ENCODE results near the gene RPRD2. TPM values are rescaled to one million over a fixed set of nuclear protein-coding genes. Genes with fewer than 3 reads are reported as not detected.

The RPRD2 gene
- total and polyA plus RNA-seq, 2 of the 4 experiments (the other 2 are of a cell fraction): 3.9 to 11.6 TPM

- intact Hi-C loops (cut with micrococcal nuclease): no loop called here
These were observed 108.8 kb downstream of the RPRD2 start for GRCh38 chr1:150472601-150473200.

More at GRCh38 chr1:150472601-150473200, 108.8 kb downstream of the RPRD2 start:
- H2BK15ac ChIP-seq (ENCODE audit: low read depth, low read length): no peak overlapping the region
- H3K4me1 ChIP-seq (ENCODE audit: control insufficient read depth, insufficient read depth, low read length): peaks cover 6% of the 10 kb centered on the region; the same call in 1 of the 2 replicates
- H3K9ac ChIP-seq (ENCODE audit: low read depth, low read length): no peak overlapping the region
- no TSS peak for BruUV-seq (replicated peaks)
- in situ Hi-C loops (cut with MboI; ENCODE audit: low sequenced_read_pairs) (no loop called here), dilution Hi-C loops (cut with HindIII; ENCODE audit: low sequenced_read_pairs, unreplicated experiment) (no loop called here)
- H3K9me1 ChIP-seq (ENCODE audit: insufficient read depth, low read length): peaks cover 9% of the 10 kb centered on the region
- no peak overlapping the region for H2AK5ac ChIP-seq (ENCODE audit: low read depth, low read length)
- H2BK20ac ChIP-seq (ENCODE audit: low read depth, low read length): no peak overlapping the region
- no peak overlapping the region for H4K5ac ChIP-seq (ENCODE audit: low read depth, low read length)
- no peak overlapping the region for H3K56ac ChIP-seq (ENCODE audit: extremely low read depth, insufficient read depth, low read length)
- H3K18ac ChIP-seq (ENCODE audit: low read depth, low read length): no peak overlapping the region
- H2BK5ac ChIP-seq (ENCODE audit: low read depth, low read length, poor library complexity, severe bottlenecking): no peak overlapping the region
- no peaks in the 10 kb centered on the region for H3K9me3 ChIP-seq (ENCODE audit: control insufficient read depth, insufficient read depth, low read length)
- ChIA-PET CTCF (no interaction called here), POLR2A (ENCODE audit: unreplicated experiment) (no interaction called here)
- no peak overlapping the region for H2AFZ ChIP-seq (replicated peaks; ENCODE audit: low read length, poor library complexity)
- no peak overlapping the region for H4K91ac ChIP-seq (ENCODE audit: insufficient read depth, low read depth, low read length)
- no peaks in the 10 kb centered on the region for H4K20me1 ChIP-seq (ENCODE audit: insufficient read depth, low read length)
- peaks cover 3 to 4% of the 10 kb centered on the region in 2 experiments; a peak in 1 of 4 replicates for H3K79me1 ChIP-seq (ENCODE audit: low read depth in 1 of 2, low read length in 2 of 2)
- H3K27me3 ChIP-seq (ENCODE audit: control insufficient read depth, insufficient read depth, low read length): no peaks in the 10 kb centered on the region
- H2AK9ac ChIP-seq (replicated peaks; ENCODE audit: low read depth, low read length, poor library complexity): no peak overlapping the region
- H2BK120ac ChIP-seq (ENCODE audit: low read depth, low read length): no peak overlapping the region
- H3K23ac ChIP-seq (ENCODE audit: low read depth, low read length): no peak overlapping the region
- no peak overlapping the region for H3K14ac ChIP-seq (replicated peaks; ENCODE audit: low read depth, low read length)
- no peak overlapping the region for H3K4me3 ChIP-seq (ENCODE audit: insufficient read depth, low read depth, low read length)
- no peak overlapping the region for H3K27ac ChIP-seq (ENCODE audit: insufficient read depth, low read length)
- no peak overlapping the region for H4K8ac ChIP-seq (ENCODE audit: low read depth in 2 of 2, low read length in 2 of 2)
- no peak overlapping the region for H3K4ac ChIP-seq (ENCODE audit: low read depth, low read length)
- peaks cover 29% of the 10 kb centered on the region for H3K36me3 ChIP-seq (ENCODE audit: control insufficient read depth, insufficient read depth, low read length)
- no peak overlapping the region for H3K4me2 ChIP-seq (ENCODE audit: low read depth, low read length)
- DNase-seq (no peak), ATAC-seq (ENCODE audit: low read depth) (no peak)
- TF ChIP-seq RCOR1 (IDR thresholded peaks at IDR 0.05; ENCODE audit: insufficient replicate concordance, low read length) (no peak), BHLHE40 (IDR thresholded peaks at IDR 0.05; ENCODE audit: low read depth, low read length) (no peak), USF2 (IDR thresholded peaks at IDR 0.05; ENCODE audit: low read depth, low read length) (no peak), ELK1 (IDR thresholded peaks at IDR 0.05; ENCODE audit: borderline replicate concordance, low read depth, low read length) (no peak), MAZ (IDR thresholded peaks at IDR 0.05; ENCODE audit: borderline replicate concordance, low read depth, low read length) (no peak), CEBPB (IDR thresholded peaks at IDR 0.05; ENCODE audit: low read depth, low read length) (no peak), RFX5 (IDR thresholded peaks at IDR 0.05; ENCODE audit: low read depth, low read length) (no peak), NFE2L2 (IDR thresholded peaks at IDR 0.05; ENCODE audit: low read depth, low read length) (no peak), CHD1 (IDR thresholded peaks at IDR 0.05; ENCODE audit: low read depth, low read length) (no peak), MXI1 (IDR thresholded peaks at IDR 0.05; ENCODE audit: borderline replicate concordance, low read depth, low read length) (no peak), MAFK (IDR thresholded peaks at IDR 0.05; ENCODE audit: low read depth, low read length) (no peak), SMC3 (IDR thresholded peaks at IDR 0.05; ENCODE audit: low read depth, low read length) (no peak), POLR2A (IDR thresholded peaks at IDR 0.05; ENCODE audit: low read depth, low read length) (no peak), FOS (IDR thresholded peaks at IDR 0.05; ENCODE audit: low read depth, low read length) (no peak), RAD21 (IDR thresholded peaks at IDR 0.05; ENCODE audit: low read length) (no peak), CTCF (conservative IDR thresholded peaks at IDR 0.05; ENCODE audit: low read depth, low read length) (no peak)
- WGBS, 2 experiments (ENCODE audit: extremely low coverage in 2 of 2, insufficient read length in 1 of 2): no CpG with 5 or more reads among the region's 10 CpGs

Measured in IMR-90 (cell line).